ENCODE data around the gene MTAP. TPM values are rescaled to one million over a fixed set of nuclear protein-coding genes. Genes with fewer than 3 reads are reported as not detected.

The MTAP gene
- total RNA-seq, 3 donors from 2014 or later: 20.8 to 40.2 (median 29.5) TPM

DNA sequence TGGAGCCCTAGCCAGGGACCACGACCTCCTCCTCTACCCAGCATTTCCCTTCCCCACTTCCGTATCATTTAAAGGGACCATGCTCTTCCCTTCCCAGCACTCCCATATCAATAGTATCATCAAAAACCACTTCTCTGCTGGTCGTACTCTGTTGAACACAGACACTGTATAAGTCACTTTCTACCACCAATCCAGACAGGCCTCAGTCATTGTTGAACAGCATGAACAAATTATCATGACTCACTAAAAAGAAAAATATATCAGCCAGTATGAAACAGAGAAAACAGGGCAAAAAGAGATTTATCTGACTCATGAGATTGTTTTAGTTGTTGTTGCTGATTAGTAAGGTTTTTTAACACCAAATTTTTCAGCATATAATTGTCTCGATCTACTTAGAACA, 101.9 kb downstream of the MTAP start:
- intact Hi-C loops (cut with DNase I; ENCODE audit: low total_unique reads): no loop called here
- Histone ChIP-seq H3K36me3 (peaks cover 10% of the 10 kb centered on the region), H3K27ac (no peak overlapping the region), H3K9me3 (peaks cover 24 to 58% of the 10 kb centered on the region in 2 donors), H3K4me1 (no peaks in the 10 kb centered on the region), H3K27me3 (no peaks in the 10 kb centered on the region), H3K4me3 (no peak overlapping the region)
- TF ChIP-seq, protein P1, sequence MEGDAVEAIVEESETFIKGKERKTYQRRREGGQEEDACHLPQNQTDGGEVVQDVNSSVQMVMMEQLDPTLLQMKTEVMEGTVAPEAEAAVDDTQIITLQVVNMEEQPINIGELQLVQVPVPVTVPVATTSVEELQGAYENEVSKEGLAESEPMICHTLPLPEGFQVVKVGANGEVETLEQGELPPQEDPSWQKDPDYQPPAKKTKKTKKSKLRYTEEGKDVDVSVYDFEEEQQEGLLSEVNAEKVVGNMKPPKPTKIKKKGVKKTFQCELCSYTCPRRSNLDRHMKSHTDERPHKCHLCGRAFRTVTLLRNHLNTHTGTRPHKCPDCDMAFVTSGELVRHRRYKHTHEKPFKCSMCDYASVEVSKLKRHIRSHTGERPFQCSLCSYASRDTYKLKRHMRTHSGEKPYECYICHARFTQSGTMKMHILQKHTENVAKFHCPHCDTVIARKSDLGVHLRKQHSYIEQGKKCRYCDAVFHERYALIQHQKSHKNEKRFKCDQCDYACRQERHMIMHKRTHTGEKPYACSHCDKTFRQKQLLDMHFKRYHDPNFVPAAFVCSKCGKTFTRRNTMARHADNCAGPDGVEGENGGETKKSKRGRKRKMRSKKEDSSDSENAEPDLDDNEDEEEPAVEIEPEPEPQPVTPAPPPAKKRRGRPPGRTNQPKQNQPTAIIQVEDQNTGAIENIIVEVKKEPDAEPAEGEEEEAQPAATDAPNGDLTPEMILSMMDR (IDR thresholded peaks at IDR 0.05): no peak
- TF ChIP-seq POLR2AphosphoS5 (IDR thresholded peaks at IDR 0.05) (no peak), POLR2A (IDR thresholded peaks at IDR 0.05) (no peak)
- no peak for DNase-seq (ENCODE audit: low spot score in 2 of 2)

DNA sequence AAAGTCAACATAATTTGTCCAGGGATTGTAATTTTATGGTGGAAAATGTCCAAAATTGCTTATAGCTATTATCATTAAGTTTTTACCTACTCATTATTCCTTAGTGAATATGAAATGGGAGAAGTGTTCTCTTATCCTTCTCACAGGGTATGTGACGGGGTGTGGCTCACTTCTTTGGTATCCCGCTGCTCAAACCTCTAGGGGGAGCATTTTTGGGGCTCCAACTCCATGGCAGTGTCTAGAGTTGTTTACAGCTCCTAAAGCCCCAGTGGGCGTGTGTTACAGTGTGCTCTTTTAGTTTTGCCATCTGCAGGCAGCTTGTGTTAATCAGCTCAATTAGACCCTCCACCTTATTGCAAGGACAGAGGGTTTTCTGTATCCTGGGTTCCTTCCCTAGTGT, 102.3 kb downstream of the MTAP start:
- DNase-seq (ENCODE audit: low spot score in 2 of 2): no peak
- intact Hi-C loops (cut with DNase I; ENCODE audit: low total_unique reads): no loop called here
- no peak for TF ChIP-seq POLR2AphosphoS5 (IDR thresholded peaks at IDR 0.05)
- TF ChIP-seq POLR2A (IDR thresholded peaks at IDR 0.05): no peak
- H3K36me3 ChIP-seq: peaks cover 10% of the 10 kb centered on the region
- H3K9me3 ChIP-seq: peaks cover 20 to 58% of the 10 kb centered on the region in 2 donors
- no peak overlapping the region for H3K4me3 ChIP-seq
- H3K27me3 ChIP-seq: no peaks in the 10 kb centered on the region
- no peaks in the 10 kb centered on the region for H3K4me1 ChIP-seq
- H3K27ac ChIP-seq: no peak overlapping the region

DNA sequence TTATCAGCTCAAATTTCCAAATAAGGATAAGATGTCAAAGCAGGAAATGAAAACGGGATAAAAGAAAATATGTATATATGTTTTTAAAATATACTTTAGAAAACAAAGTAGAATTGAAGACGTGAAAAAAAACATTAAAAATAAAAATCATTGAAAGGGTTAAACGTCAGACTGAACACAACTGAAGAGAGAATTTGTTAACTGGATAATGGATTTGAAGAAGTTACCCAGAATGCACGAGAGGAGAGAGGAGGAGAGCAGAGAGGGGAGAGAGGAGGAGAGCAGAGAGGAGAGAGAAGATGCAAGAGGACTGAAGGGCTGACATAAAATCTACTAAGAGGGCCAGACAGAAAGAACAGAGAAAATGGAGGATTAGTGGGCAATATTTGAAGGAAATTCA, 103.8 kb downstream of the MTAP start:
- Histone ChIP-seq H3K36me3 (peaks cover 10% of the 10 kb centered on the region), H3K9me3 (peaks cover 17 to 46% of the 10 kb centered on the region in 2 donors), H3K4me1 (no peaks in the 10 kb centered on the region), H3K4me3 (no peak overlapping the region), H3K27ac (no peak overlapping the region), H3K27me3 (no peaks in the 10 kb centered on the region)
- no peak for DNase-seq (ENCODE audit: low spot score in 2 of 2)
- TF ChIP-seq, protein P1 (IDR thresholded peaks at IDR 0.05): no peak
- TF ChIP-seq POLR2AphosphoS5 (IDR thresholded peaks at IDR 0.05) (no peak), POLR2A (IDR thresholded peaks at IDR 0.05) (no peak)
- intact Hi-C loops (cut with DNase I; ENCODE audit: low total_unique reads): no loop called here

DNA sequence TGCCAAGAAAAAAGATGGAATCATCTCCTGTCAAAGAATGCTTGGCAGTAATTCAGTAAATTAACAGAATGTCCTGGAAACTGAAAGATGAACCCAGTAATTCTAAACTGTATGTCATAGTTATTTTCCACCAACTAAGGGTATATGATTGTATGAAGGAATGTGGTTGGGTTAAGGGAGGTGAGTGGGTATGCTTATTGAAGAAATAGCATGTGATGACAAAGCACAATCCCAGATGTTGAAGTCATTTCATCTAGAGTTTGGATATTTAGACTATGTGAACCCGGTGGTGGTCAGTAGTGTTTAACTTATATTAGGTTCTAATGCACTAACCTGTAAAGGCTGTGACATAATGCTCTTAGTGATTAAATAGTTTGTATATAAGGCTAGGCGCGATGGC, 104.4 kb downstream of the MTAP start:
- peaks cover 17 to 43% of the 10 kb centered on the region in 2 donors for H3K9me3 ChIP-seq
- H3K27me3 ChIP-seq: no peaks in the 10 kb centered on the region
- no peaks in the 10 kb centered on the region for H3K4me1 ChIP-seq
- DNase-seq (ENCODE audit: low spot score in 2 of 2): no peak
- H3K4me3 ChIP-seq: no peak overlapping the region
- intact Hi-C loops (cut with DNase I; ENCODE audit: low total_unique reads): no loop called here
- peaks cover 10% of the 10 kb centered on the region for H3K36me3 ChIP-seq
- H3K27ac ChIP-seq: no peak overlapping the region
- TF ChIP-seq POLR2AphosphoS5 (IDR thresholded peaks at IDR 0.05) (no peak), POLR2A (IDR thresholded peaks at IDR 0.05) (no peak)
- TF ChIP-seq, protein P1 (IDR thresholded peaks at IDR 0.05): no peak

DNA sequence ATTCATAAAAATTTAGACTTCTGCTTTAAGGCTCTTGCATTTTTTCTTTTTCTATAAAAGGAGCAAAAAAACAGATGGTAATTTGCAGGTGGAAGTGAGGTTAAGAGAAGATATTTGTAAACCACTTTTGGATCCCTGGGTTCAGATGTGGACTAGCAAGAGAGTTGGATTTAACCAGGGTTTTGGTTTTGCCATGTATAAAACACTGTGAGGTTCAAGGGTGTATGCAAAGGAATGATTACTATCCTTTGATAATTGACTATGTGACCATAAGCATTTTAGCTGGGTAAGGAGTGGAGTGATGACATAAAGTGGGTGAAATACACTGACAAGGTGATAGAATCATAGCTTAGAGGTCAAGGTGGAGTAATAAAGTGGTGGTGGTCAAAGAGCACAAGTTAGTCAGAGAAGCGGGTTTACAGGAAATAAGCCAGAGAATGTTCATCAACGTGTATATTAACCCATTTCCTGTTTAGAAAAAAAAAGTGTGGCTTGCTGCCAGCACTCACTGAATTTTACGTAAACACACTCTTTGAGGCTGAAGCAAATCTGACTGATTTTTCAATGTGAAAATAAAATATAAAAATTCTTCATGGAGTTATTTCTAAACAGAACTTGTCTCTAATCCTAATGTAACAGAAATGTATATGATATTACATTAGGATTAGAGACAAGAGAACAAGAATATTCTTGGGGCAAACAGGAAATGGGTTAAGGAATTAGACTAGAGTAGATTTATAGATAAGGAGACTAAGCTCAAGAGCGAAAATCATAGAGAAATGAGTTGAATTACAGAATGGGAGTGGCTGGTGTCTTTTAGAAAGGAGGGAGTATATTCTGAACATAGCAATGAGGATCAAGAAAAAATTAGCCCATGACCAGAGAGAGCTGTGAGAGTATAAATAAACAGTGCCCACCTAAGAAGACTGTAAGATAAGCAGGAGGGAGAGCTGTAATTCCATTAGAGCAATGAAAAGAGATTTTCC, 117.2 kb downstream of the MTAP start:
- no peaks in the 10 kb centered on the region for H3K9me3 ChIP-seq
- no peak overlapping the region for H3K27ac ChIP-seq
- intact Hi-C loops (cut with DNase I; ENCODE audit: low total_unique reads): loop anchor here (10.0 kb wide), 2 partner anchors 345 to 535 kb away; partner anchors contain the start of gene IFNA2
- H3K4me3 ChIP-seq: no peak overlapping the region
- H3K36me3 ChIP-seq: no peaks in the 10 kb centered on the region
- no peaks in the 10 kb centered on the region for H3K4me1 ChIP-seq
- no peak for TF ChIP-seq POLR2AphosphoS5 (IDR thresholded peaks at IDR 0.05)
- TF ChIP-seq POLR2A (IDR thresholded peaks at IDR 0.05): no peak
- TF ChIP-seq, protein P1 (IDR thresholded peaks at IDR 0.05): no peak
- no peak for DNase-seq (ENCODE audit: low spot score in 2 of 2)
- no peaks in the 10 kb centered on the region for H3K27me3 ChIP-seq

Measured in breast epithelium (tissue), 4 donors.